ENCODE results near the gene SLC30A7. TPM values are rescaled to one million over a fixed set of nuclear protein-coding genes. Genes with fewer than 3 reads are reported as not detected.

The SLC30A7 gene
- total and polyA plus RNA-seq, 2 of the 13 experiments (the other 11 are each of a cell fraction or from before 2014, with no cell fraction given) = 8.3 to 40.8 TPM

- no peak for TF ChIP-seq CEBPZ (IDR thresholded peaks at IDR 0.05; ENCODE audit: low read length)
- no peak for TF ChIP-seq STAT6 (CRISPR knock-in tag; IDR thresholded peaks at IDR 0.05; ENCODE audit: borderline replicate concordance)
- peak; percentile 61; the same call in 1 of the 2 replicates for TF ChIP-seq ARNTL (CRISPR knock-in tag; IDR thresholded peaks at IDR 0.05)
- no peak for TF ChIP-seq ZNF317 (CRISPR knock-in tag; IDR thresholded peaks at IDR 0.05)
- peak; percentile 11; the same call in 1 of the 2 replicates for TF ChIP-seq GMEB1 (CRISPR knock-in tag; IDR thresholded peaks at IDR 0.05; ENCODE audit: borderline replicate concordance)
- TF ChIP-seq TBP (CRISPR knock-in tag; IDR thresholded peaks at IDR 0.05) = no peak
- TF ChIP-seq, protein P1, sequence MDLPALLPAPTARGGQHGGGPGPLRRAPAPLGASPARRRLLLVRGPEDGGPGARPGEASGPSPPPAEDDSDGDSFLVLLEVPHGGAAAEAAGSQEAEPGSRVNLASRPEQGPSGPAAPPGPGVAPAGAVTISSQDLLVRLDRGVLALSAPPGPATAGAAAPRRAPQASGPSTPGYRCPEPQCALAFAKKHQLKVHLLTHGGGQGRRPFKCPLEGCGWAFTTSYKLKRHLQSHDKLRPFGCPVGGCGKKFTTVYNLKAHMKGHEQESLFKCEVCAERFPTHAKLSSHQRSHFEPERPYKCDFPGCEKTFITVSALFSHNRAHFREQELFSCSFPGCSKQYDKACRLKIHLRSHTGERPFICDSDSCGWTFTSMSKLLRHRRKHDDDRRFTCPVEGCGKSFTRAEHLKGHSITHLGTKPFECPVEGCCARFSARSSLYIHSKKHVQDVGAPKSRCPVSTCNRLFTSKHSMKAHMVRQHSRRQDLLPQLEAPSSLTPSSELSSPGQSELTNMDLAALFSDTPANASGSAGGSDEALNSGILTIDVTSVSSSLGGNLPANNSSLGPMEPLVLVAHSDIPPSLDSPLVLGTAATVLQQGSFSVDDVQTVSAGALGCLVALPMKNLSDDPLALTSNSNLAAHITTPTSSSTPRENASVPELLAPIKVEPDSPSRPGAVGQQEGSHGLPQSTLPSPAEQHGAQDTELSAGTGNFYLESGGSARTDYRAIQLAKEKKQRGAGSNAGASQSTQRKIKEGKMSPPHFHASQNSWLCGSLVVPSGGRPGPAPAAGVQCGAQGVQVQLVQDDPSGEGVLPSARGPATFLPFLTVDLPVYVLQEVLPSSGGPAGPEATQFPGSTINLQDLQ (CRISPR knock-in tag; IDR thresholded peaks at IDR 0.05) = no peak
- peak; percentile 46 for TF ChIP-seq ZNF883 (CRISPR knock-in tag; IDR thresholded peaks at IDR 0.05; ENCODE audit: not compliant biosample characterization)
- no peak for TF ChIP-seq MYNN (CRISPR knock-in tag; IDR thresholded peaks at IDR 0.05; ENCODE audit: low read depth)
- TF ChIP-seq NFE2L1 (CRISPR knock-in tag; IDR thresholded peaks at IDR 0.05; ENCODE audit: borderline replicate concordance) = no peak
- TF ChIP-seq MAFG (CRISPR knock-in tag; IDR thresholded peaks at IDR 0.05) = no peak
- 0 out of 2 replicates have a peak, but pooled peaks have one; percentile 18 for TF ChIP-seq BHLHE40 (IDR thresholded peaks at IDR 0.05; ENCODE audit: low read length)
- no peak for TF ChIP-seq KMT2A (CRISPR knock-in tag; IDR thresholded peaks at IDR 0.05)
- TF ChIP-seq PAWR (CRISPR knock-in tag; IDR thresholded peaks at IDR 0.05; ENCODE audit: borderline replicate concordance) = no peak
- TF ChIP-seq FOXK2 (IDR thresholded peaks at IDR 0.05) = no peak
Observed at GRCh38 chr1:100894603-100895539, 1.0 kb upstream of the SLC30A7 start, which contains the start of gene EXTL2 (continued).
